Measurements from ENCODE around the gene SYNE1. TPM values are rescaled to one million over a fixed set of nuclear protein-coding genes. Genes with fewer than 3 reads are reported as not detected.

SYNE1 gene
- total RNA-seq, 1 donor: 143 TPM

DNA sequence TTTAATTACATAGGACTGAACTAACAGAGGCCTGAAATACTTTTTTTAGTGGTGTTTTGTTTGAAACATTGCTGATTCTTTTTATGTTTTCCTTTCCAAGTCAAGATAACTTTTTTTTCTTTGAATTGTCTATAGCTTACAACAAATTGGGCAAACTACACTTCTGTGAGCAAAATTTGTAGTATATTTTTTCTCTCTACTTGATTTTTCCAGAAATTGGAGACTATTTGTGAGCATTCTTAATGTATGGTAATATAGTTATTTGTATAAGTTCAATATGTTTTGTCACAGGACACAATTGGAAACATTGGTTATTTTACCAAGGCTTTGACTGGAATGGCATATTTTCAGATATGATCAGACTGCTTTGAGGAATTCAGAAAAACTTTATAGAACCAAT lies 216.5 kb downstream of the SYNE1 start:
- Histone ChIP-seq H3K9me3 (ENCODE audit: low read depth, low read length) (no peaks in the 10 kb centered on the region), H3K4me3 (ENCODE audit: low read length) (no peak overlapping the region), H3K4me1 (ENCODE audit: insufficient read depth, low read length) (no peaks in the 10 kb centered on the region), H3K27me3 (ENCODE audit: insufficient read depth, low read length) (no peaks in the 10 kb centered on the region)

DNA sequence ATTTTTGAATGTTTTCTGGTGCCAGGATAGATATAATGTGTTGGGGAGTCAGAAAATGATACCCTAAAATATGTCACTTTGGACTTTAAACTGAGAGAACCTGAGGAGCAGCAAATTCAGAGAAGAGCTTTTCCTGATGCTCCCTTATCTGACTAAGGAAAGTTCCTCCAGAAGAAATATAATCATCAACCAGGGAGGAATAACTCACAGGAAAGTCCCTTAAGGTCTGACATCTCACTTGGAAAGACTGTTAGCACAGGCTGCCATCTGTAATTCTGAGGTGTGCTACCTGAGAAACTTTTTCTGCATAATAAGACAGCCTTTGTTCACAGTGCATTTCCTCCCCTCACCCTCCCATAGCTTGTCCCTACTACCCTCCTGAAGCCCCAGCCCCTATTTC lies 218.6 kb downstream of the SYNE1 start:
- H3K4me3 ChIP-seq (ENCODE audit: low read length): no peak overlapping the region
- no peaks in the 10 kb centered on the region for H3K4me1 ChIP-seq (ENCODE audit: insufficient read depth, low read length)
- H3K27me3 ChIP-seq (ENCODE audit: insufficient read depth, low read length): no peaks in the 10 kb centered on the region
- H3K9me3 ChIP-seq (ENCODE audit: low read depth, low read length): no peaks in the 10 kb centered on the region

DNA sequence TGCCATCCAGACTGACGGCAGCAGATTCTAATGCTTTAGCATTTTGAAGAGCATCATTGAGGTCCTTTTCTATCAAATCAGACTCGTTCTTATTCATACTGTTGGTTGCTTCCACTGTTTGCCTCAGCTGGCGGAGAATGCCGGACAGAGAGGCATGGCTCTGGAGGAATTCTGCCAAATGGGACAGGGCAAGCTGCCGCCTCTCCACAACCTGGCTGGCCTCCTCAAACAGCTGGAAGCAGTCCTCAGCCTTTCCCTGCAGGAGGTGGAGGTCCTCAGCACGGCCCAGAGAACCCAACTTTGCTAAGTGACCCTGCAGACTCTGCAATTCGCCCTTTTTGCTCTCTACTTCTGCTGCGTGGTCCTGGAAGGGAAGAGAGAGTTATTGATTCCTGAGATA lies 220.5 kb downstream of the SYNE1 start:
- no peaks in the 10 kb centered on the region for H3K4me1 ChIP-seq (ENCODE audit: insufficient read depth, low read length)
- H3K9me3 ChIP-seq (ENCODE audit: low read depth, low read length): no peaks in the 10 kb centered on the region
- no peaks in the 10 kb centered on the region for H3K27me3 ChIP-seq (ENCODE audit: insufficient read depth, low read length)
- H3K4me3 ChIP-seq (ENCODE audit: low read length): no peak overlapping the region

DNA sequence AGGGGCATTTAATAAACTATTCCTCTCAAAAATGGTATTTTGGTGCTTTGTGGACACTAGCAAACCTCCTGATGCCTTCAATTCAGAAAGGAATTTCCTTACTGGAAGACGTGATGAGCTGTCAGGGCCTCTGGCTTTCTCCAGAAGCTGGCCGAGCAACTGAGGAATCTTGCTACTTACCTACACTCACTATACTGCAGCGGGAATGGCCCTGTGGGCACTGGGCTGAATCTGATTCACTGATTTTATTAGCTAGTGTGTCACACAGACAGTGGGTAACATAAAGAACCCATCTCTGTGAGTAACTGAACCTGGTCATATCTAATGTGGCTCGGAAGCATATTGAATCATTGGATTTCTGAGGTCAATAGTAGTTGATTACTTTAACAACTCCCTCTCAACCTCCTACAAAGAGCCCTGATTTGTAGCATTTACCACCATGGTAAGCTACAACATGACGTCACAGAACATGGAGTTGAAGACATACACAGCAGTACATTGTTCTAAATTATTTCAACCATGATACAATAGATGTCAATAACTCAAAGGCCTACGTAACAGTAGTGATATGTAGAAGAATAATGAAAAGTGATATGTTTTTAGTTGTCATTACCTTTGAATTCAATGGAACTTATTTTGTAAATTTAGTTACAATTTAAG lies 232.1 kb downstream of the SYNE1 start:
- Histone ChIP-seq H3K9me3 (ENCODE audit: low read depth, low read length) (no peaks in the 10 kb centered on the region), H3K4me1 (ENCODE audit: insufficient read depth, low read length) (no peaks in the 10 kb centered on the region), H3K27me3 (ENCODE audit: insufficient read depth, low read length) (no peaks in the 10 kb centered on the region), H3K4me3 (ENCODE audit: low read length) (no peak overlapping the region)

DNA sequence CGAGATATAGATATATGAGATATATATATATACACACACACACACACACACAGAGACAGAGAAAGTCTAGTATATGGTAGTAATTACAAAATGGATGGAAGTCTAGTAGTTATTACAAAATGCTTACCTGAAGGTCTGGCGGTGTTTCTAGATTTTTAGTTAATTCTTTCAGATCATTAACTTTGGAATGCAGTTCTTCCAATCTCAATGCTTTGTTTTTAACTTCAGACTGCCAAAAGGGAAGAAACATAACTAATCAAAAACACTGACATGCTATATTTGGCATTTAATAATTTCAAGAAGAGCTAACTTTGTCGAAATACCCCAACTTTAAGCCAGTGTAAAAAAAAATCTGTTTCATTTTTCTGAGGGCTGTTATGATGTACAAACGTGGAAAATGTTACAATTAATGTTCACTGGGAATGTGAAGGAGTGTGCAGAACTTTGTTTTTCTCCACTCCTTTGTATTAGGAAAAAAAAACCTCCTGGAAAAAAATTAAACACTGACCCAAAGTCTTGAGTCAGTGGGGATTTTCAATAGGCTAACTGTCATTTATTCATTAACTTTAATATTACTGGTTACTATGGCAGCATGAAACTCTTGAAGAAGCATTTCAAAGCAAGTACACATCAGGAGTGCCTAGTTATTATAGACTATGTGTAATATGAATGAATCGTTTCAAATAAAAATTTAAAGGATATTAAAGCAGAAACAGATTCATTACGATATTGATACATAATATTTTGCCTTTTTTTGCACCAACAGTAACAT lies 232.9 kb downstream of the SYNE1 start:
- H3K4me1 ChIP-seq (ENCODE audit: insufficient read depth, low read length): no peaks in the 10 kb centered on the region
- no peak overlapping the region for H3K4me3 ChIP-seq (ENCODE audit: low read length)
- H3K27me3 ChIP-seq (ENCODE audit: insufficient read depth, low read length): no peaks in the 10 kb centered on the region
- no peaks in the 10 kb centered on the region for H3K9me3 ChIP-seq (ENCODE audit: low read depth, low read length)

DNA sequence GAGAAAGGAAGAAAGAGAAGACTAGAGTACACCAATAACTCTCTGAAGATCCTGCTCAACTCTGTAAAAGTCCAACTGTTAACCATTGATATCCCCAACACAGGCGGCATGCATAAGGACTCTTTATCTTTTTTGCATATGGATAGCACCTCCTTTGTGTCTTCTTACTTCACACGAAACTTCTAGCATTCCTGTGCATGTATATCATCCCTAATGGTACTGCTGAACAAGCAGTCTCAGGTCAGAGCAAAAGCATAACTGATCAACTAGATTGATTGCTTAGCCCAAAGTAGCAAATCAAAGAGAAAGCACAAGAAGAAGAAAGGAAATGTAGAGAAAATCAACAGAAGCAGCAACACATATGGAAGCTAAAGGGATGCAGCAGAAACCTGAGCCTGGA lies 234.4 kb downstream of the SYNE1 start:
- H3K4me3 ChIP-seq (ENCODE audit: low read length): no peak overlapping the region
- H3K4me1 ChIP-seq (ENCODE audit: insufficient read depth, low read length): no peaks in the 10 kb centered on the region
- H3K9me3 ChIP-seq (ENCODE audit: low read depth, low read length): no peaks in the 10 kb centered on the region
- no peaks in the 10 kb centered on the region for H3K27me3 ChIP-seq (ENCODE audit: insufficient read depth, low read length)

DNA sequence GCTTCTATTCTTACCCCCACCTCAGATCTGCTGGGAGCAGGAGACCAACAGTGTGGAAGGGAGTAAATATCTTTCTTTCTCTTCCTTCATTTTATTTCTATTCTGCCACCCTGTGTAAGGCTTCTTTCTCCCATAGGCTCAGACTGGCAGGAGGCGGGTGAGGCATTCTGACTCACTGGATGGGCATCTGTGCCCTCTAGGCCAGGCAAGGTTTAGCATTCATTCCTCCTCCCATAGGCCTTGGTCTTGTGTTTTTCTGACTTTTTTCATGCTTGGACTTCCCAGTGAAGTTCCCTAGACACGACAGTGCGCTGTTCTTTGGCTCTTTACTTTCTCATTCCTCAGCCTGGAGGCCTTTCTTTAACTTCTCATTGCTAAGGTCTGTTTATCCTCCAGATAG lies 235.2 kb downstream of the SYNE1 start:
- H3K4me3 ChIP-seq (ENCODE audit: low read length): no peak overlapping the region
- no peaks in the 10 kb centered on the region for H3K4me1 ChIP-seq (ENCODE audit: insufficient read depth, low read length)
- no peaks in the 10 kb centered on the region for H3K9me3 ChIP-seq (ENCODE audit: low read depth, low read length)
- no peaks in the 10 kb centered on the region for H3K27me3 ChIP-seq (ENCODE audit: insufficient read depth, low read length)

DNA sequence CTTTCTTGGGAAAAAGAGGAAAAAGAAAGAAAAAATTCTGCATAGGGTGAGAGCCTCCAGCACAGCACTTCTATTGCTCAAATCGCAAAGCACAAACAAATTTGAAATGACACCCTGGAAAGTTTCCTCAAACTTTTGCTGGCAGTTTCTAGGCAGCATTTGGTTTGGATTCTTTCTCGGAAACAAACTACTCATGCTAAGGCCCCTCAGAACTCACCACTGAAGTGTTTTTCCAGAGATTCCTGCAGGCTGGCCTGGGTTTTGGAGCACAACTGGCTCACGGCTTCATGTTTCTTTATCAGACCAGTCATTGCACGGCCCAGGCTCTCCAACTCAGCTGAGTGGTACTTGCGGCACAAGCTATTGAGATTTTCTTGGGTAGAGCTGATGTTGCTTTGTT lies 237.8 kb downstream of the SYNE1 start:
- Histone ChIP-seq H3K27me3 (ENCODE audit: insufficient read depth, low read length) (no peaks in the 10 kb centered on the region), H3K9me3 (ENCODE audit: low read depth, low read length) (no peaks in the 10 kb centered on the region), H3K4me1 (ENCODE audit: insufficient read depth, low read length) (no peaks in the 10 kb centered on the region), H3K4me3 (ENCODE audit: low read length) (no peak overlapping the region)

DNA sequence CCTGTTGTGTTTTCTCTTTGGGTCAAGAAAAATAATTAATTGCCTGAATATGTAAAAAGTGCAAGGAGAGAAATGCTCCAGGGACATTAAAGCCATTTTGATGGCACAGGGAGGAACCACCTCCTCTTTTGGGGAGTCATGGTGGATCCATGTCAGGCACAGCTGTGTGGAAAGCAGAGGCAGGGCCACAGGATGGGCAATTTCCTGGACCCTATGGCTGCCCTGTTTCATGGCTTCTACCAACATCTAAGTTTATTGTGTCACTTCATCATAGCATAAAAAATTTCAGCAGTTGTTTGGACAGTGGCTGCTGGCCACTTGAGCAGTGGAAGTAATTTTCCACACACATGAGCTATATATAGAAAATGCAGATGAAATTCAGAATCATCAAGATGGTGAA lies 238.2 kb downstream of the SYNE1 start:
- Histone ChIP-seq H3K4me1 (ENCODE audit: insufficient read depth, low read length) (no peaks in the 10 kb centered on the region), H3K27me3 (ENCODE audit: insufficient read depth, low read length) (no peaks in the 10 kb centered on the region), H3K4me3 (ENCODE audit: low read length) (no peak overlapping the region), H3K9me3 (ENCODE audit: low read depth, low read length) (no peaks in the 10 kb centered on the region)

DNA sequence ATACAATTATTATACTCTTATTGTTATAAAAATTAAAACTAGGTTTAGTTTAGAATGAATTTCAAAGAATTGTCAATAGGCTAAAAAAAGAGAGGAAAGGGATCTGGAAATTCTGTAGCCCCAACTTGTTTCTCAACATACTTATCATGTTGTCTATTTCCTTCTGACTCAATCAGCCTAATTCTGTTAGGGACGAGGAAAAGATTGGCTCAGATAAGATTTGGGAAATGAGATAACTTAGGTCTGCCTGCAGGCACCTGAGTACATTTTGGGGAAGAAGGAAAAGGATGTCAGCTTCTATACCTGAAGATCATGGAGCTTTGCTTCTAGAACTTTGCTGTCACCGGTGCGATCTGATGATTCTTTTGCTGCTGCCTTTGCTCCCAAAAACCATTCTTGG lies 238.8 kb downstream of the SYNE1 start:
- no peaks in the 10 kb centered on the region for H3K27me3 ChIP-seq (ENCODE audit: insufficient read depth, low read length)
- H3K9me3 ChIP-seq (ENCODE audit: low read depth, low read length): no peaks in the 10 kb centered on the region
- H3K4me3 ChIP-seq (ENCODE audit: low read length): no peak overlapping the region
- H3K4me1 ChIP-seq (ENCODE audit: insufficient read depth, low read length): no peaks in the 10 kb centered on the region

DNA sequence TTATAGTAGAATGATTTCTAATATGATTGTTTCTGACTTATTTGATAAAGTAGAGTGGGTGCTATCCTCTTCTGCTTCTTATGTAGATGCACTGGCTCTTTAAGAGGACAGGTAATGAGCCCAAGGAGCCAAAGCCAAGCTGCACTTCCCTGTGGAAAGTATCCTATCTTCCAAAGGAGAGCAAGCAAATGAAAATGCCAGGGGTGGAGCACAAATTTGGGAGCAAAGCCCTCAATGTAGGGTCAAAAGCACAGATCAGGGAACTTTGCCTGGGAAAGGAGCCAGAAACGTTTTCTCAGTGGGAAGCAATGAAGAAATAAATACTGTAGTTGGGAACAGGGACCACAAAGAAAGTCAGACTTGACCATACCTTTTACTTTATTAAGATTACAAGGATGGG lies 242.9 kb downstream of the SYNE1 start:
- Histone ChIP-seq H3K9me3 (ENCODE audit: low read depth, low read length) (no peaks in the 10 kb centered on the region), H3K4me1 (ENCODE audit: insufficient read depth, low read length) (no peaks in the 10 kb centered on the region), H3K4me3 (ENCODE audit: low read length) (no peak overlapping the region), H3K27me3 (ENCODE audit: insufficient read depth, low read length) (no peaks in the 10 kb centered on the region)

DNA sequence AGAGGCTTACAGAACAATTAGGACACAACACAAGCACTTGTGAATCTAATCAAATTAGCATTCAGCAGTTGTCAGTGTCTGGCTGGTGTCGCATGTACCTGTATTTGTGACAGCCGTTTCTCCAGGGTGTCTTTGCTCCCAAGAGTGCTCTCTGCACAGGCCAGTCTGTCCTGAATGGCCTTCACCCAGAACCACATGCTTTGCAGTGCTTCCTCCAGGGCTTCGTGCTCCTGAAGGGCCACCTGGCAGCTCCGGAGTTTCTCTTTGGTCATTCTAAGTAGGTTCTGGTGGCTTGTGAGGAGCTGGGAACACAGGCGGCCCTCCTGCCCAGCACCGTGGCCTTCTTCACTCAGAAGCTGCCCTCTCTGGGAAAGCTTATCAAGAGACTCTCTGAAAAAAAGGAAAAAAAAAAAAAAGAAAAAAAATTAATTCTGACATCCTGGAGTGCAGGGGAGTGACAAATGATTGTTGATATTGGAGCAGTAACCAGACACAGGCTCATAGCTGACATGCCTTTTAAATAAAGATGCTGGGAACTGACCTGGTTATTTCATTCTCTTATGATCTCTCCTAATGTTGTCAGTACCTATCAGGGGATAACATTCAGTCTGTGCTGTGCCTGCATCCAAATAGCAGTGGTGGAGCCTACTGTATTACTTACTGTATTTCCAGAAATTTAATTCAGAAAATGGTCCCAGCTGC lies 245.8 kb downstream of the SYNE1 start:
- H3K9me3 ChIP-seq (ENCODE audit: low read depth, low read length): no peaks in the 10 kb centered on the region
- no peaks in the 10 kb centered on the region for H3K27me3 ChIP-seq (ENCODE audit: insufficient read depth, low read length)
- H3K4me1 ChIP-seq (ENCODE audit: insufficient read depth, low read length): no peaks in the 10 kb centered on the region
- no peak overlapping the region for H3K4me3 ChIP-seq (ENCODE audit: low read length)

DNA sequence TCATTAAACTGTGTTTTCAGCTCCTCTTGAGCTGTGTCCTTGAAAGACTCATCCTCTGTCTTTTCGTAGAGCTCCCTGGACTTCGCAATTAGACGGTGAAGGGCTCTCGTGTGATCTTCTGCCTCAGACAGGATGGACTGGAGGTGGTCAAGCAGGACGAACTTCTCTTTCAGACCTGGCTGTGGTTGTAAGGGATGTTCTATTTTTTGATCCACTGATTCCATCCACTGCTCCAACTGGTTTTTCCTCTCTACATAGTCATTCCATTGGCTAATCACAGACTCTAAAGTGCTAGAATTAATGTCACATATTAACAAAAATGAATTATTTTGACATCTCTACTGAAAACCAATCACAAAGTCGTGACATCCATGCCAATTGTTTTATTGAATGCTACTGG lies 250.1 kb downstream of the SYNE1 start:
- H3K4me1 ChIP-seq (ENCODE audit: insufficient read depth, low read length): no peaks in the 10 kb centered on the region
- H3K27me3 ChIP-seq (ENCODE audit: insufficient read depth, low read length): no peaks in the 10 kb centered on the region
- no peaks in the 10 kb centered on the region for H3K9me3 ChIP-seq (ENCODE audit: low read depth, low read length)
- no peak overlapping the region for H3K4me3 ChIP-seq (ENCODE audit: low read length)

DNA sequence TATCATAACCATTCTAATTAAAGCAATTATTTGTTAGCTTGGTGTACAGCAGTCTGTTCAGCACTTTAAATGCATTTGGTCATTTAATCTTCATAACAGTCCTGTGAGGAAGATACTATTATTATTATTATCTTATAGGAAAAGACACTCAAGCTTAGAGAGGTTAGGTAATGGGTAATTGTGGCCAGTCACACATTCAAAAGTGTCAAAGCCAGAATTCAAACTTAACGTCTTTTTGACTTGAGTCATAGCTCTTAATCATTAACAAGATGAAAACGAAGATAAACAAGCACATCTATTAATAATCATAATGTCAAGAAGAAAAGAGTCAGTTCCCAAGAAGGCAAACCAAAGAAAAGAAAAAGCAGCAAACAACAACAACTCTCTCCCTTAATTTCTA lies 251.0 kb downstream of the SYNE1 start:
- Histone ChIP-seq H3K4me3 (ENCODE audit: low read length) (no peak overlapping the region), H3K9me3 (ENCODE audit: low read depth, low read length) (no peaks in the 10 kb centered on the region), H3K4me1 (ENCODE audit: insufficient read depth, low read length) (no peaks in the 10 kb centered on the region), H3K27me3 (ENCODE audit: insufficient read depth, low read length) (no peaks in the 10 kb centered on the region)

DNA sequence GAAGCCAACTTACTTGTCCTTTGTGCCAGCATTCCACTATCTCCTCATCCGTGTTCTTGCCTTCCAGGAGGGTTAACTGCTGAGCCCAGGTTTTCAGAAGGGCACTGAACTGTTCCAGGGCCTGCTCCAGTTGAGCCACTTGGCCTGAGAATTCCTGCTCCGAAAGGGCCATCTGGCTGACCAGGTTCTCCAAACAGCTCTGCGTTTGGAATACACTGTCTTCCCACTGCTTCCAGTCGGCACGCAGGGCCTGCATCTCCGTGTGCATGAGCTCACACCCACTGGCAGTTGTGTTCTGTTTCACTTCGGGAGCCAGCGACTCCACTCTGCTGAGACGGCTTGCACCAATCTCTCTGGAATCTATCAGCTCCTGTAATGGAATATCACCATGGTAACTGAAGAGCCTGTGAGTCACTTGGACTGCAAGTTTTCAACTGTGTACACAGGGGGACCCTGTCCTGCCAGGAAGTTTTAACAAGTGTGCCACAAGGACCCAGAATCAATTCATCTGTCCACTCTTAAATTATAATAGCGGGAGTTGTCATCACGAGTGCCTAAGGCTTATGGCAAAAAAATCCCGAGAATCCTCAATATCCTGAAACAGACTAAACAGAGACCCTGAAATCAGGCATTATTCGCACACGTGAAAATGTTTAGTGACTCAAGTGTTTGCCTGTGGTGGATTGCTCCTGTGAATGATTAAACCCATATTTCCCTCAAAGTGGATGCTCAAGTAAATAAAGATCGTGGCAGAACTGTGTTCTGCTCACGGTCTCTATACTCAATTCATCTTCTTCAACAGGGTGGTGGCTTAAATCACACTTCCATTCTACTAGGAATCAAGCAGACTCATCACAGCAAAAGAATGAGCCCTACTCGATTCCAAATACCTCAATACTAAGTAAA lies 255.9 kb downstream of the SYNE1 start:
- no peaks in the 10 kb centered on the region for H3K4me1 ChIP-seq (ENCODE audit: insufficient read depth, low read length)
- H3K27me3 ChIP-seq (ENCODE audit: insufficient read depth, low read length): no peaks in the 10 kb centered on the region
- no peaks in the 10 kb centered on the region for H3K9me3 ChIP-seq (ENCODE audit: low read depth, low read length)
- no peak overlapping the region for H3K4me3 ChIP-seq (ENCODE audit: low read length)

Data from mononuclear cell (primary cell).